Endodermal cell (in vitro differentiated cells): ENCODE data around the gene AXL. TPM values are rescaled to one million over a fixed set of nuclear protein-coding genes. Genes with fewer than 3 reads are reported as not detected.
A peak's percentile ranks its signal among the peaks of the same experiment; 100 is the strongest.

Experiments used
- DNase-seq: peaks from one replicate; pipeline ENCODE4 v3.0.0-alpha.2; 2017
- H3K27ac ChIP-seq: 2 replicates; pipeline ENCODE4 v1.5.1; 2013; ENCODE audit warnings: mild to moderate bottlenecking, low read depth, low read length, moderate library complexity
- H3K27me3 ChIP-seq: 2 replicates; pipeline ENCODE4 v1.6.1; 2013; ENCODE audit warnings: mild to moderate bottlenecking, low read length, moderate library complexity; ENCODE audit not compliant: insufficient read depth, control insufficient read depth, poor library complexity, severe bottlenecking
- H3K36me3 ChIP-seq: 2 replicates; pipeline ENCODE4 v1.7.0; 2013; ENCODE audit warnings: mild to moderate bottlenecking, low read length, moderate library complexity; ENCODE audit not compliant: control insufficient read depth, insufficient read depth
- H3K4me1 ChIP-seq: one replicate; pipeline ENCODE4 v1.7.0; 2013; ENCODE audit warnings: low read length; ENCODE audit not compliant: control insufficient read depth, insufficient read depth
- H3K4me3 ChIP-seq: 2 replicates; pipeline ENCODE4 v1.5.1; 2013; ENCODE audit warnings: mild to moderate bottlenecking, low read length, moderate library complexity
- H3K9ac ChIP-seq: 2 replicates; pipeline ENCODE4 v1.6.1; 2013; ENCODE audit warnings: mild to moderate bottlenecking, low read length, moderate library complexity; ENCODE audit not compliant: poor library complexity, severe bottlenecking; ENCODE audit errors: extremely low read depth
- H3K9me3 ChIP-seq: 2 replicates; pipeline ENCODE4 v1.6.1; 2013; ENCODE audit warnings: mild to moderate bottlenecking, low read length, moderate library complexity; ENCODE audit not compliant: control insufficient read depth
- H3K27ac Mint-ChIP-seq: 2 replicates; pipeline ENCODE4 v1.8.0; 2020; ENCODE audit warnings: mixed read lengths
- H3K27me3 Mint-ChIP-seq: 2 replicates; pipeline ENCODE4 v1.8.0; 2021; ENCODE audit warnings: mild to moderate bottlenecking, mixed read lengths; ENCODE audit not compliant: insufficient read depth
- H3K36me3 Mint-ChIP-seq: 2 replicates; pipeline ENCODE4 v1.8.0; 2020; ENCODE audit warnings: low read depth, mixed read lengths
- H3K4me1 Mint-ChIP-seq: 2 replicates; pipeline ENCODE4 v1.8.0; 2020; ENCODE audit warnings: mixed read lengths
- H3K4me3 Mint-ChIP-seq: 2 replicates; pipeline ENCODE4 v1.8.0; 2020; ENCODE audit warnings: mild to moderate bottlenecking, moderate library complexity, mixed read lengths
- H3K9me3 Mint-ChIP-seq: 2 replicates; pipeline ENCODE4 v1.8.0; 2020; ENCODE audit warnings: mild to moderate bottlenecking, mixed read lengths
- CTCF ChIP-seq: fragments of 200-600 bp; sonication (generic); conservative IDR thresholded peaks from 2 replicates; pipeline ENCODE4 v1.5.0; 2021; ENCODE audit warnings: antibody characterized with exemption, mild to moderate bottlenecking
- WGBS, 2 experiments: methylation state at CpG; one replicate each; pipeline versions ENCODE4 v1.1.5 to v1.1.7; 2013; ENCODE audit warnings: missing lambda C conversion rate in 2 of 2, mixed read lengths in 1 of 2; ENCODE audit not compliant: insufficient coverage in 1 of 2, insufficient read length in 1 of 2; 5-methylcytosine and 5-hydroxymethylcytosine counted together
- total RNA-seq, 2 donors: library from RNA; stranded (reverse); fragmentation: NEBNext Ultra II Directional in 1 of 2; extraction: Animal tissue kit (Norgen Biotek cat#: 25700) in 1 of 2; gene quantifications; 2 replicates in 1 of 2; 3 replicates in 1 of 2; pipeline ENCODE4 v1.2.1, GENCODE V29; 2021

AXL gene
- total RNA-seq, 2 donors from 2014 or later = 10.9 to 14.1 TPM

- H3K27me3 Mint-ChIP-seq = peaks cover 2% of the 10 kb centered on the region
- peaks cover 7% of the 10 kb centered on the region for H3K4me1 ChIP-seq
- DNase-seq = no peak
- peak overlapping the region; percentile 22 for H3K27ac Mint-ChIP-seq
- 81 to 94% methylated on average over 3 to 8 of the region's 8 CpGs for WGBS, 2 experiments
- H3K9me3 Mint-ChIP-seq = no peaks in the 10 kb centered on the region
- no peak overlapping the region for H3K4me3 ChIP-seq
- H3K27ac ChIP-seq = peak overlapping the region; percentile 40
- H3K9me3 ChIP-seq = no peaks in the 10 kb centered on the region
- no peak overlapping the region for H3K4me3 Mint-ChIP-seq
- no peak overlapping the region for H3K9ac ChIP-seq
- TF ChIP-seq CTCF = no peak
- H3K36me3 Mint-ChIP-seq = peaks cover 54% of the 10 kb centered on the region
- H3K36me3 ChIP-seq = peaks cover 66% of the 10 kb centered on the region
- H3K27me3 ChIP-seq = no peaks in the 10 kb centered on the region
- peaks cover 19% of the 10 kb centered on the region for H3K4me1 Mint-ChIP-seq
Observed at GRCh38 chr19:41307090-41307875, 88.3 kb downstream of the AXL start.

GRCh38 chr19:41307954-41308449 lies 89.0 kb downstream of the AXL start:
- DNase-seq = no peak
- Histone ChIP-seq H3K4me3 (no peak overlapping the region), H3K9ac (no peak overlapping the region), H3K36me3 (peaks cover 67% of the 10 kb centered on the region), H3K27ac (peak overlapping the region; percentile 40), H3K9me3 (no peaks in the 10 kb centered on the region), H3K4me1 (peaks cover 7% of the 10 kb centered on the region), H3K27me3 (no peaks in the 10 kb centered on the region)
- Mint-ChIP-seq H3K27ac (peak overlapping the region; percentile 100), H3K4me3 (no peak overlapping the region), H3K4me1 (peaks cover 19% of the 10 kb centered on the region), H3K36me3 (peaks cover 54% of the 10 kb centered on the region), H3K27me3 (peaks cover 2% of the 10 kb centered on the region), H3K9me3 (no peaks in the 10 kb centered on the region)
- TF ChIP-seq CTCF = no peak
- 95 to 96% methylated on average over 3 to 4 of the region's 4 CpGs for WGBS, 2 experiments

GRCh38 chr19:41308450-41309179 lies 89.6 kb downstream of the AXL start:
- TF ChIP-seq CTCF = peak; percentile 99
- H3K4me1 Mint-ChIP-seq = peaks cover 19% of the 10 kb centered on the region
- no peaks in the 10 kb centered on the region for H3K9me3 Mint-ChIP-seq
- Histone ChIP-seq H3K36me3 (peaks cover 68% of the 10 kb centered on the region), H3K9ac (no peak overlapping the region), H3K4me3 (peak overlapping the region; percentile 91), H3K27me3 (no peaks in the 10 kb centered on the region), H3K9me3 (no peaks in the 10 kb centered on the region), H3K4me1 (peaks cover 7% of the 10 kb centered on the region), H3K27ac (peak overlapping the region; percentile 40)
- H3K36me3 Mint-ChIP-seq = peaks cover 56% of the 10 kb centered on the region
- H3K27ac Mint-ChIP-seq = peak overlapping the region; percentile 100
- WGBS, 2 experiments = 30 to 40% methylated on average over 5 to 8 of the region's 8 CpGs
- peaks cover 2% of the 10 kb centered on the region for H3K27me3 Mint-ChIP-seq
- peak overlapping the region; percentile 96 for H3K4me3 Mint-ChIP-seq
- peak; percentile 99 for DNase-seq
